ENCODE data around the gene CCDC15. TPM values are rescaled to one million over a fixed set of nuclear protein-coding genes. Genes with fewer than 3 reads are reported as not detected.

Gene CCDC15
- total RNA-seq, 3 donors from 2014 or later = 0.73 to 1.8 (median 1.6) TPM

DNA sequence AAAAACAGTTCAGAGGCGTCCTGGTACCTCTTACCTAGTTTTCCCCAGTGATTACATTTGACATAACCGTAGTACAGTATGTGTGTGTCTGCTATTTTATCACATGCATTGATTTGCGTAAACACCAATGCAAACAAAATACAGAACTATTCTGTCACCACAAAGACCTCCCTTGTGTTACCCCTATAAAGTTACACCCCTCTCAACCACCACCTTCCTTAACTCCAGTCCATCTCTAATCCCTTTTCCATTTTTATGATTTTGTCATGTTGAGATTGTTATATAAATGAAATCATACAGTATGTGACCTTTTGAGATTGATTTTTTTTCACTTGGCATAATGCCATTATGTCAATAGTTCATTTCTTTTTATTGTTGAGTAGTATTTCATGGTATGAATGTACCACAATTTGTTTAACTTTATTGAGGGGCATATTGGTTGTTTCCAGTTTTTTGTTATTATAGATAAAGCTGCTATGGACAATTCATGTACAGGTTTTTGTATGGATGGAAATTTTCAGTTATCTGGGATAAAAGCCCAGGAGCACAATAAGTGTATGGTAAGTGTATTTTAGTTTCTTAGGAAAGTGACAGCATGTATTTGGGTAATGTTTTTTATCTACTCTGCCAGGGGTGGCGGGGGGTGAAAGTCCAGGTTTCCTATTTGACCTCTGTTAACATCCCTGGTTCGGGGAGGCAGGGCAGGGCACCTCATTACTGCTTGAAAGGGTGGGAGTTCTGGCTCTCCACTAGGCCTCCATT lies 103.1 kb downstream of the CCDC15 start:
- Histone ChIP-seq H3K36me3 (ENCODE audit: low read depth) (no peaks in the 10 kb centered on the region), H3K9me3 (no peaks in the 10 kb centered on the region), H3K4me1 (ENCODE audit: low read depth) (peaks cover 4% of the 10 kb centered on the region), H3K4me3 (no peak overlapping the region)
- intact Hi-C loops (cut with DNase I, micrococcal nuclease) = no loop called here
- TF ChIP-seq, protein P1, sequence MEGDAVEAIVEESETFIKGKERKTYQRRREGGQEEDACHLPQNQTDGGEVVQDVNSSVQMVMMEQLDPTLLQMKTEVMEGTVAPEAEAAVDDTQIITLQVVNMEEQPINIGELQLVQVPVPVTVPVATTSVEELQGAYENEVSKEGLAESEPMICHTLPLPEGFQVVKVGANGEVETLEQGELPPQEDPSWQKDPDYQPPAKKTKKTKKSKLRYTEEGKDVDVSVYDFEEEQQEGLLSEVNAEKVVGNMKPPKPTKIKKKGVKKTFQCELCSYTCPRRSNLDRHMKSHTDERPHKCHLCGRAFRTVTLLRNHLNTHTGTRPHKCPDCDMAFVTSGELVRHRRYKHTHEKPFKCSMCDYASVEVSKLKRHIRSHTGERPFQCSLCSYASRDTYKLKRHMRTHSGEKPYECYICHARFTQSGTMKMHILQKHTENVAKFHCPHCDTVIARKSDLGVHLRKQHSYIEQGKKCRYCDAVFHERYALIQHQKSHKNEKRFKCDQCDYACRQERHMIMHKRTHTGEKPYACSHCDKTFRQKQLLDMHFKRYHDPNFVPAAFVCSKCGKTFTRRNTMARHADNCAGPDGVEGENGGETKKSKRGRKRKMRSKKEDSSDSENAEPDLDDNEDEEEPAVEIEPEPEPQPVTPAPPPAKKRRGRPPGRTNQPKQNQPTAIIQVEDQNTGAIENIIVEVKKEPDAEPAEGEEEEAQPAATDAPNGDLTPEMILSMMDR (IDR thresholded peaks at IDR 0.05) = no peak
- DNase-seq (no peak), ATAC-seq (no peak)

DNA sequence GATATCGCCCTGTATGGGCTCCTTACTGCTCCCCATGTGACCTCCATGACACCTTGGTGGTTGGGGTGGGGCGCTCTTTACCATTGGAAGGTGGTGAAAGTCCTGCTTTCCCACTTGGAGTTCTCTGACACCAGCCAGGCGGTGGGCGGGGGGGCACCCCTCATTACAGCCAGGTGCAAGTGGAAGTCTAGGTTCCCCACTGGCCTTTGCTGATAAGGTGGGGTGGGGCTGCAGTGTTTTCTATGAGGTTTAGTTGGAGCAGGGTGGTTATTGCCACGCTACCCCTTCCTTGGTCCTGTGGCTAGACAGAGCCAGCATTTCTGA lies 103.7 kb downstream of the CCDC15 start:
- TF ChIP-seq, protein P1 (IDR thresholded peaks at IDR 0.05) = no peak
- Histone ChIP-seq H3K4me1 (ENCODE audit: low read depth) (peaks cover 4% of the 10 kb centered on the region), H3K9me3 (no peaks in the 10 kb centered on the region), H3K4me3 (no peak overlapping the region), H3K36me3 (ENCODE audit: low read depth) (no peaks in the 10 kb centered on the region)
- DNase-seq (no peak), ATAC-seq (no peak)
- intact Hi-C loops (cut with DNase I, micrococcal nuclease) = no loop called here

DNA sequence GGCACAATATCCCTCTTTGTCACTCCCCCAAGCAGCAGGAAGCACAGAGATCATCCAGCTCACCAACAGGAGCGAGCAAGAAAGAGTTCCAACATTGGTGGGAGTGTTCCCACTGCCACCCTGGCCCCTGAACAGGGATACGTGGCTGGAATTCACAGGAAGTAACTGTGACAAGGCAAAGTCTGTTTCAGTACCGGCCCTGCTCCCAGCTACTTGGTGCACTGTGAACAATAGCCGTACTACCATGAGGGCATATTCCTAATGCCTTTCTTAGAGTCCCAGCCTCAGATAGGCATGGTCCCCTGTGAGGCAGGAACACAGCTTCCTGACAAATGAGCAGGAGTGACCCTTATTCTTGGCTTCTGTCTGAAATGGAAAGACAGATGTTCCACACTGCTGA lies 107.3 kb downstream of the CCDC15 start:
- intact Hi-C loops (cut with DNase I, micrococcal nuclease) = no loop called here
- DNase-seq (no peak), ATAC-seq (no peak)

DNA sequence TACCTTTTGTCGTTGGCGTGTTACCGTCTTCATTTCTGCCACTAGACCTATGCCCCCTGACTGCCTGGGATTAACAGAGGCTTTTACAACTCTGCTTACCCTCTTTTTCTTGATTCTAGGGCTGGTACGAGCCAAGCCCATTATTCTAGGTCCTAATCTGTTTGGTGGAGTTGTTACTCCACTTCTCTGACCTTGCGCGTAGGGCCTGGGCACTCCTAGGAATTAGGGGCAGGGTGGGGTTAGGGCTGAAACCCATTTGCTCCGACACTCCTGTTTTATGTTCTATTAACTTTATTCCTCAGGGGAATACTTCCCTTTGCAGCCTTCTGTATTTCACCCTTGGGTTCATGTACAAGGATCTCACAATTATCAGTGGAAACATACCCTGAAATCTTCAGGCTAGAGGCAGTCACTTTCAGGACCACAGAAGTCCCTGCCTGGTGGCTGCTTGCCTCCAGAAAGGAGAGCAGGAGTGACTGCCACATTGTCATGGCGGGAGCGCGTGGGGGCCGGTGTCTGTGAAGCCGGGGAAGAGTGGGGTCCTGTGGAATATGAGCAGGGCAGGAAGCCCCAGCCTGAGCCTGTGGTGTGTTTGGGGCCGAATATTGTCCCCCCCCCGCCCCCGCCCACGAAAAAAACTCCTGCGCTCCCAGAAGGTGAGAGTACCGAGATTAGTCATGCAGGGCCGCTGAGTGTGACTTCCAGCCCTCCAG lies 108.4 kb downstream of the CCDC15 start:
- TF ChIP-seq, protein P1 (IDR thresholded peaks at IDR 0.05) = no peak
- ATAC-seq = no peak
- peak overlapping the region; percentile 9 for H3K4me3 ChIP-seq

More for the DNA sequence above, 107.3 kb downstream of the CCDC15 start:
- Histone ChIP-seq H3K4me3 (no peak overlapping the region), H3K36me3 (ENCODE audit: low read depth) (no peaks in the 10 kb centered on the region), H3K9me3 (no peaks in the 10 kb centered on the region), H3K4me1 (ENCODE audit: low read depth) (peaks cover 12% of the 10 kb centered on the region)
- TF ChIP-seq, protein P1 (IDR thresholded peaks at IDR 0.05) = no peak

DNA sequence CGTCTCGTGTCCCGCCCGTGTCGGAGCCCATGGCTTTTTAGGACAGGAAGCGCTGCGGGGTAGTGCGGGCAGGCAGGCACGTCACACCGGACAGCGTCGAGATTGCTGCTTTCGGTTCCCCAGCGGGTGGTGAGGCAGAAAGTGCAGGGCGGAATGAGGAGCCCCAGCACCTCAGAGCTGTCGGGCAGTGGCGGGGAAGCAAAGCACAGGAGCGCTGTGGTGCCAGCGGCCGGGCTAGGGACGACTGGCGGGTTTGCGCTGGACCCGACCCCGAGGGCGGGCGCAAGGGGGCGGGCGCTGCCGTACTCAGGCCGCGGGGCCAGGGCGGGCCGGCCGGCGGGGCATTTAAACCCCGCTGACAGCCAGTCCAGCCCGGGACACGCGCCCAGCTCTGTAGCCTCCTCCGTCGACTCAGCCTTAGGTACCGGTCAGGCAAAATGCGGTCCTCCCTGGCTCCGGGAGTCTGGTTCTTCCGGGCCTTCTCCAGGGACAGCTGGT lies 109.0 kb downstream of the CCDC15 start, which contains the start of gene SLC37A2:
Gene SLC37A2 (plus strand): TSS at position 375 of the 498 bp plus-strand sequence. CDS start 63 bp downstream, at position 438.
- H3K9me3 ChIP-seq = no peaks in the 10 kb centered on the region
- ATAC-seq = peak; percentile 87
- H3K4me3 ChIP-seq = peak within 1 kb of the TSS; percentile 9
- intact Hi-C loops (cut with DNase I, micrococcal nuclease) = no loop called here
- peak; percentile 57 to 75 (median 71) for DNase-seq
- TF ChIP-seq, protein P1 (IDR thresholded peaks at IDR 0.05) = no peak
- peaks cover 8% of the 10 kb centered on the region for H3K4me1 ChIP-seq (ENCODE audit: low read depth)
- no peaks in the 10 kb centered on the region for H3K36me3 ChIP-seq (ENCODE audit: low read depth)

More for the DNA sequence above, 108.4 kb downstream of the CCDC15 start:
- no peaks in the 10 kb centered on the region for H3K36me3 ChIP-seq (ENCODE audit: low read depth)
- H3K4me1 ChIP-seq (ENCODE audit: low read depth) = peaks cover 8% of the 10 kb centered on the region
- intact Hi-C loops (cut with DNase I, micrococcal nuclease) = no loop called here
- H3K9me3 ChIP-seq = no peaks in the 10 kb centered on the region
- DNase-seq = no peak
